ENCODE results near the gene ABCC11.

- TF ChIP-seq CTCF (conservative IDR thresholded peaks at IDR 0.05) (no peak), EZH2 (IDR thresholded peaks at IDR 0.05; ENCODE audit: low read depth) (no peak)
Measured at GRCh38 chr16:48187779-48188178, 59.6 kb downstream of the ABCC11 start.
